Measurements from ENCODE around the gene LRRC4C. TPM values are rescaled to one million over a fixed set of nuclear protein-coding genes. Genes with fewer than 3 reads are reported as not detected.

LRRC4C gene
- total RNA-seq, 2 donors from 2014 or later = 1.3 TPM; not detected in 1

- Histone ChIP-seq H3K36me3 (replicated peaks in 1 of 2; ENCODE audit: insufficient read depth in 1 of 2, low read depth in 2 of 2) (no peaks in the 10 kb centered on the region), H3K4me1 (no peaks in the 10 kb centered on the region), H3K4me3 (no peak overlapping the region), H3K9me3 (no peaks in the 10 kb centered on the region), H3K27ac (no peak overlapping the region), H3K27me3 (no peaks in the 10 kb centered on the region)
- DNase-seq = no peak
- 34 to 44% methylated on average over 4 of the region's 4 CpGs for WGBS, 2 donors
- intact Hi-C loops (cut with DNase I) = no loop called here
- TF ChIP-seq POLR2A (IDR thresholded peaks at IDR 0.05) = no peak
- no peak for TF ChIP-seq CTCF (IDR thresholded peaks at IDR 0.05)
- ATAC-seq = no peak
Measured at GRCh38 chr11:41003339-41004282, 455.8 kb downstream of the LRRC4C start.

GRCh38 chr11:40998920-40999319 lies 460.5 kb downstream of the LRRC4C start:
- Histone ChIP-seq H3K9me3 (no peaks in the 10 kb centered on the region), H3K4me1 (no peaks in the 10 kb centered on the region), H3K36me3 (replicated peaks in 1 of 2; ENCODE audit: insufficient read depth in 1 of 2, low read depth in 2 of 2) (no peaks in the 10 kb centered on the region), H3K27ac (no peak overlapping the region), H3K27me3 (no peaks in the 10 kb centered on the region), H3K4me3 (no peak overlapping the region)
- TF ChIP-seq CTCF (IDR thresholded peaks at IDR 0.05) (no peak), POLR2A (IDR thresholded peaks at IDR 0.05) (no peak)
- DNase-seq (no peak), ATAC-seq (no peak)
- 28 to 36% methylated on average over 5 of the region's 5 CpGs for WGBS, 2 donors
- intact Hi-C loops (cut with DNase I) = no loop called here

DNA sequence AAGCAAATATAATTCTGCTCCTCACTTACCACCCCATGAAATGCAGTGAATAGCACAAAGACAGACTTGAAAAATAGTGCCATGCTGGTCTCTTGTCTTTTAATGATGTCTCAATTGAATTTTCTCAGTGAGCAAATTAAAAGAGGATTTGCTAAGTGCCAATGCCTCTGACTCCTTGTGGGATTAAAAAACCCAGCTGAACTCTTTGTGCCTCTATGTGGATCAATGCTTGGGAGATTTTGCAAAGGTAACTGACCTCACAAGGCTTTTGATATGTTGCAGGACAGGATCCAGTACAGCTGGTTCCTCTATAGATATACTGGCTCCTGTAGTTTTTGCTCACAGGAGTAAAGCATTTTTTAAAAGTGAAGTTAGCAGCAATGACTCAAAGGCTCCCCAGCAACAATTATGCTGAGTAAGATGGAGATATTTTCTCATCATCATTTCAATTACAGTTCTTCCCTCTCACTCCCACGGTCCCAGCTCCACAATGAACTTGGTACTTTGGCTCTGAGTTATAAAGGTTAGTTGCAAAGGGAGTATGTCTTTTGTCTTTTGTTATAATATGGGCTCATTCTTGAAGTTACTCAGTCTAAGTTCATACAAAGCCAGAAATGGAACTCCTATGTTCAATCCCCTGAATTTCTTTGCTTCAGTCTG lies 471.5 kb downstream of the LRRC4C start:
- H3K27me3 ChIP-seq = no peaks in the 10 kb centered on the region
- H3K36me3 ChIP-seq (replicated peaks in 1 of 2; ENCODE audit: insufficient read depth in 1 of 2, low read depth in 2 of 2) = no peaks in the 10 kb centered on the region
- H3K9me3 ChIP-seq = no peaks in the 10 kb centered on the region
- no peaks in the 10 kb centered on the region for H3K4me1 ChIP-seq
- TF ChIP-seq POLR2A (IDR thresholded peaks at IDR 0.05) = no peak
- TF ChIP-seq CTCF (IDR thresholded peaks at IDR 0.05) = no peak
- no peak for DNase-seq
- no peak overlapping the region for H3K27ac ChIP-seq
- whole genome bisulfite sequencing, 2 donors = 23 to 27% methylated on average over 1 of the region's 1 CpG
- ATAC-seq = no peak
- intact Hi-C loops (cut with DNase I) = no loop called here
- no peak overlapping the region for H3K4me3 ChIP-seq

- no peak overlapping the region for H3K27ac ChIP-seq
- H3K4me1 ChIP-seq = no peaks in the 10 kb centered on the region
- no peak overlapping the region for H3K4me3 ChIP-seq
- no peaks in the 10 kb centered on the region for H3K36me3 ChIP-seq (replicated peaks in 1 of 2; ENCODE audit: insufficient read depth in 1 of 2, low read depth in 2 of 2)
- TF ChIP-seq CTCF (IDR thresholded peaks at IDR 0.05) = no peak
- TF ChIP-seq POLR2A (IDR thresholded peaks at IDR 0.05) = no peak
- WGBS, 2 donors = 74 to 75% methylated on average over 3 of the region's 3 CpGs
- ATAC-seq = no peak
- H3K9me3 ChIP-seq = no peaks in the 10 kb centered on the region
- DNase-seq = no peak
- no peaks in the 10 kb centered on the region for H3K27me3 ChIP-seq
- intact Hi-C loops (cut with DNase I) = no loop called here
Measured at GRCh38 chr11:40986320-40986719, 473.1 kb downstream of the LRRC4C start.
